ENCODE data around the gene UBE4B.

- TF ChIP-seq POLR2A (IDR thresholded peaks at IDR 0.05; ENCODE audit: low read depth, low read length) (no peak), RBBP5 (conservative IDR thresholded peaks at IDR 0.05) (no peak), RFX5 (IDR thresholded peaks at IDR 0.05; ENCODE audit: low read depth, low read length) (no peak), RCOR1 (conservative IDR thresholded peaks at IDR 0.05; ENCODE audit: low read depth, low read length) (no peak), NR2C1 (IDR thresholded peaks at IDR 0.05) (no peak)
Observed at GRCh38 chr1:10014016-10014415, 18.7 kb upstream of the UBE4B start.
